Esophagus muscularis mucosa (tissue), 4 donors: ENCODE measurements around the gene PURB.

ENCODE experiments used
- EP300 ChIP-seq: sonication (generic); formaldehyde crosslinking; IDR thresholded peaks from one replicate; pipeline ENCODE4 v1.6.1; 2017; ENCODE audit warnings: antibody characterized with exemption
- POLR2A ChIP-seq: fragments of 450-650 bp; IDR thresholded peaks from one replicate; pipeline ENCODE4 v1.6.1; 2017; ENCODE audit warnings: antibody characterized with exemption, moderate library complexity, mild to moderate bottlenecking, low read depth
- POLR2AphosphoS5 ChIP-seq, 2 donors: sonication (generic); formaldehyde crosslinking; IDR thresholded peaks; one replicate each; pipeline ENCODE4 v1.6.1; 2017; ENCODE audit warnings: antibody characterized with exemption in 2 of 2
- TF ChIP-seq, protein P1 (sequence below), 3 experiments: fragments of 200-600 bp in 2 of 3; fragments of 450-650 bp in 1 of 3; sonication (generic) in 2 of 3; IDR thresholded peaks; one replicate each; pipeline ENCODE4 v1.5.1; 2017 to 2019; ENCODE audit warnings: antibody characterized with exemption in 3 of 3, mild to moderate bottlenecking in 2 of 3, moderate library complexity in 1 of 3

DNA sequence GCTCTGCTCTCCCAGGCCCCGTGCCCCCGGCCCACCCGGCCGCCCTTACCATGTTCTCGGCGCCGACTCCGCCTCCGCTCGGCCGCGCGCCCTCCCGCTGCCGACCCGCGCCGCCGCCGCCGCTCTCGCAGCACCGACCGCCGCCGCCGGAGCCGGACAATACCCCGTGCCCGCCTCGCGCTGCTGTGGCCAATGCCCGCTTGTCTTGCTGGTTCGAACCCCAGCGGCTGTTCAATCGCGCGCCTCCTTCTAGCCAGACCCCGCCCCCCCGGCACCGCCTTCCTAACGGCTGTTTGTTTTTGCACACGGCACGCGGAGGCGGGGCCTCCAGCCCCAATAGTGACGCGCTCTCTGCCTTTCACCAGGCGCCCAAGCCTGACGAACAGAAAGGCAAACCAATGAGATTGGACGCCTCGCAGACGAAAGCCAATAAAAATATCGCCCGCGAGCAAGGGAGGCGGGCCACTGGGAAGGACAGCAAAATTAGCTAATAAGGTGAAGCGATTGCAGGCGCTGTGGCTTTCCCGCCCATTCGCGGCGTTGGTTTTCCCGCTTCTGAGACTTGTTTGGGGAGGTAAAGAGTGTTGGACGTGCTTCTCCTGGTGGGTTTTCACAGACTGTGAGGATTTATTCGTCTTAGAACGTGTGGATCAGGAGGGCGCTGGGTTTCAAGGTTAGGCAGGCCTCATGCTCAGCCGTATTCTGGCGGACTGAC, 37.3 kb downstream of the PURB start, which contains the start of gene H2AZ2:
- peak; percentile 44 for TF ChIP-seq POLR2A
- TF ChIP-seq, protein P1, sequence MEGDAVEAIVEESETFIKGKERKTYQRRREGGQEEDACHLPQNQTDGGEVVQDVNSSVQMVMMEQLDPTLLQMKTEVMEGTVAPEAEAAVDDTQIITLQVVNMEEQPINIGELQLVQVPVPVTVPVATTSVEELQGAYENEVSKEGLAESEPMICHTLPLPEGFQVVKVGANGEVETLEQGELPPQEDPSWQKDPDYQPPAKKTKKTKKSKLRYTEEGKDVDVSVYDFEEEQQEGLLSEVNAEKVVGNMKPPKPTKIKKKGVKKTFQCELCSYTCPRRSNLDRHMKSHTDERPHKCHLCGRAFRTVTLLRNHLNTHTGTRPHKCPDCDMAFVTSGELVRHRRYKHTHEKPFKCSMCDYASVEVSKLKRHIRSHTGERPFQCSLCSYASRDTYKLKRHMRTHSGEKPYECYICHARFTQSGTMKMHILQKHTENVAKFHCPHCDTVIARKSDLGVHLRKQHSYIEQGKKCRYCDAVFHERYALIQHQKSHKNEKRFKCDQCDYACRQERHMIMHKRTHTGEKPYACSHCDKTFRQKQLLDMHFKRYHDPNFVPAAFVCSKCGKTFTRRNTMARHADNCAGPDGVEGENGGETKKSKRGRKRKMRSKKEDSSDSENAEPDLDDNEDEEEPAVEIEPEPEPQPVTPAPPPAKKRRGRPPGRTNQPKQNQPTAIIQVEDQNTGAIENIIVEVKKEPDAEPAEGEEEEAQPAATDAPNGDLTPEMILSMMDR (IDR thresholded peaks at IDR 0.05) = peak in 1 of 3 experiments; percentile 3
- TF ChIP-seq EP300 = no peak
- peak; percentile 87 to 91 for TF ChIP-seq POLR2AphosphoS5 (IDR thresholded peaks at IDR 0.05)
